Measurements from ENCODE around the gene CD38. TPM values are rescaled to one million over a fixed set of nuclear protein-coding genes. Genes with fewer than 3 reads are reported as not detected.
"Not testable (repeated sequence)": the region's sequence is repeated elsewhere in the genome, so short reads cannot be mapped to it uniquely, and the experiment has no call there.

The CD38 gene
- total RNA-seq, 1 donor from 2014 or later = 2.6 TPM

- DNase-seq (ENCODE audit: low spot score) = not testable (repeated sequence)
Observed at GRCh38 chr4:15762460-15762859, 15.7 kb upstream of the CD38 start.

- no peak for DNase-seq (ENCODE audit: low spot score)
Observed at GRCh38 chr4:15765391-15765790, 12.7 kb upstream of the CD38 start.

- DNase-seq (ENCODE audit: low spot score) = no peak
Observed at GRCh38 chr4:15765910-15766697, 12.0 kb upstream of the CD38 start.

GRCh38 chr4:15766821-15767220, 11.3 kb upstream of the CD38 start:
- no peak for DNase-seq (ENCODE audit: low spot score)

GRCh38 chr4:15769202-15769601, 8.9 kb upstream of the CD38 start:
- DNase-seq (ENCODE audit: low spot score) = no peak

GRCh38 chr4:15771216-15772058, 6.7 kb upstream of the CD38 start:
- no peak for DNase-seq (ENCODE audit: low spot score)

- no peak for DNase-seq (ENCODE audit: low spot score)
Observed at GRCh38 chr4:15774020-15774420, 4.1 kb upstream of the CD38 start.

- no peak for DNase-seq (ENCODE audit: low spot score)
Observed at GRCh38 chr4:15776871-15777648, 1.1 kb upstream of the CD38 start.

GRCh38 chr4:15777697-15778288, 335 bp upstream of the CD38 start:
- no peak for DNase-seq (ENCODE audit: low spot score)

- DNase-seq (ENCODE audit: low spot score) = peak; percentile 69
Observed at GRCh38 chr4:15779306-15779705, 1.2 kb downstream of the CD38 start.

- no peak for DNase-seq (ENCODE audit: low spot score)
Observed at GRCh38 chr4:15779809-15780208, 1.7 kb downstream of the CD38 start.

- DNase-seq (ENCODE audit: low spot score) = no peak
Observed at GRCh38 chr4:15781427-15782095, 3.4 kb downstream of the CD38 start.

GRCh38 chr4:15783676-15784075, 5.5 kb downstream of the CD38 start:
- no peak for DNase-seq (ENCODE audit: low spot score)

- DNase-seq (ENCODE audit: low spot score) = no peak
Observed at GRCh38 chr4:15784959-15785634, 7.0 kb downstream of the CD38 start.

- DNase-seq (ENCODE audit: low spot score) = no peak
Observed at GRCh38 chr4:15786743-15787142, 8.6 kb downstream of the CD38 start.

- no peak for DNase-seq (ENCODE audit: low spot score)
Observed at GRCh38 chr4:15792974-15793373, 14.8 kb downstream of the CD38 start.

- no peak for DNase-seq (ENCODE audit: low spot score)
Observed at GRCh38 chr4:15793506-15794363, 15.6 kb downstream of the CD38 start.

GRCh38 chr4:15794426-15794825, 16.3 kb downstream of the CD38 start:
- no peak for DNase-seq (ENCODE audit: low spot score)

- no peak for DNase-seq (ENCODE audit: low spot score)
Observed at GRCh38 chr4:15794905-15795304, 16.8 kb downstream of the CD38 start.

GRCh38 chr4:15797320-15797719, 19.2 kb downstream of the CD38 start:
- DNase-seq (ENCODE audit: low spot score) = no peak
